NT2/D1 (cell line): ENCODE results near the gene CDK19.

Experiments used
- SUZ12 ChIP-seq: IDR thresholded peaks from 2 replicates; pipeline ENCODE4 v1.6.1; 2011; ENCODE audit not compliant: insufficient read length, insufficient read depth; ENCODE audit errors: extremely low read depth
- YY1 ChIP-seq: IDR thresholded peaks from 2 replicates; pipeline ENCODE4 v1.6.1; 2011; ENCODE audit not compliant: insufficient read length, insufficient read depth

GRCh38 chr6:110756817-110757216, 58.5 kb downstream of the CDK19 start:
- TF ChIP-seq YY1 (no peak), SUZ12 (no peak)
